HG03575 (cell line): Measurements from ENCODE around the gene ELP2.
"Not testable (repeated sequence)": the region's sequence is repeated elsewhere in the genome, so short reads cannot be mapped to it uniquely, and the experiment has no call there.

ENCODE experiments used
- ATAC-seq: cut with Tn5 transposase; IDR thresholded peaks from one replicate; pipeline ENCODE4 v1.9.1; 2021; ENCODE audit not compliant: unreplicated experiment, insufficient number of reproducible peaks, low FRiP score; ENCODE audit errors: extremely low read depth

The ELP2 gene

GRCh38 chr18:36199691-36200295 is 70.1 kb downstream of the ELP2 start:
- ATAC-seq: no peak

GRCh38 chr18:36200354-36200771 is 70.7 kb downstream of the ELP2 start:
- no peak for ATAC-seq

GRCh38 chr18:36201765-36202164 is 72.1 kb downstream of the ELP2 start:
- ATAC-seq: no peak

GRCh38 chr18:36203360-36203895 is 73.7 kb downstream of the ELP2 start:
- no peak for ATAC-seq

- no peak for ATAC-seq
These were observed 75.5 kb downstream of the ELP2 start for GRCh38 chr18:36205166-36205565.

GRCh38 chr18:36207303-36207702 is 77.6 kb downstream of the ELP2 start:
- ATAC-seq: no peak

- not testable (repeated sequence) for ATAC-seq
These were observed 78.3 kb downstream of the ELP2 start for GRCh38 chr18:36207969-36208368.

- no peak for ATAC-seq
These were observed 81.9 kb downstream of the ELP2 start for GRCh38 chr18:36211612-36212065.

- ATAC-seq: no peak
These were observed 82.8 kb downstream of the ELP2 start for GRCh38 chr18:36212301-36213171.

- ATAC-seq: no peak
These were observed 85.1 kb downstream of the ELP2 start for GRCh38 chr18:36214811-36215210.

GRCh38 chr18:36215577-36215976 is 85.9 kb downstream of the ELP2 start:
- no peak for ATAC-seq

- ATAC-seq: no peak
These were observed 87.6 kb downstream of the ELP2 start for GRCh38 chr18:36217348-36217747.

- no peak for ATAC-seq
These were observed 99.5 kb downstream of the ELP2 start for GRCh38 chr18:36229188-36229587.
